Hepatocyte (in vitro differentiated cells): Measurements from ENCODE around the gene ANO5. TPM values are rescaled to one million over a fixed set of nuclear protein-coding genes. Genes with fewer than 3 reads are reported as not detected.

Source experiments
- DNase-seq: peaks from one replicate; pipeline ENCODE4 v3.0.0-alpha.2; 2016; ENCODE audit warnings: low spot score
- H2AFZ ChIP-seq: fragments of 200-600 bp; sonication (generic); 2 replicates; pipeline ENCODE4 v1.6.0; 2016; ENCODE audit warnings: antibody characterized with exemption, mild to moderate bottlenecking
- H3K27ac ChIP-seq: fragments of 200-600 bp; sonication (generic); 2 replicates; pipeline ENCODE4 v1.5.1; 2016; ENCODE audit warnings: mild to moderate bottlenecking
- H3K27me3 ChIP-seq: fragments of 200-600 bp; sonication (generic); 2 replicates; pipeline ENCODE4 v1.6.1; 2016
- H3K36me3 ChIP-seq: fragments of 200-600 bp; sonication (generic); replicated peaks from 2 replicates; pipeline ENCODE4 v1.5.1; 2016; ENCODE audit warnings: low read depth; ENCODE audit not compliant: insufficient read depth
- H3K4me1 ChIP-seq: fragments of 200-600 bp; sonication (generic); 2 replicates; pipeline ENCODE4 v1.5.1; 2016; ENCODE audit warnings: mild to moderate bottlenecking, moderate library complexity; ENCODE audit not compliant: insufficient read depth
- H3K4me2 ChIP-seq: fragments of 200-600 bp; sonication (generic); 2 replicates; pipeline ENCODE4 v1.6.0; 2016
- H3K4me3 ChIP-seq: fragments of 200-600 bp; sonication (generic); 2 replicates; pipeline ENCODE4 v1.5.1; 2016; ENCODE audit warnings: mild to moderate bottlenecking
- H3K79me2 ChIP-seq: fragments of 200-600 bp; sonication (generic); 2 replicates; pipeline ENCODE4 v1.6.0; 2017; ENCODE audit warnings: mild to moderate bottlenecking
- H3K9me2 ChIP-seq: fragments of 200-600 bp; sonication (generic); replicated peaks from 2 replicates; pipeline ENCODE4 v1.6.0; 2017; ENCODE audit warnings: mild to moderate bottlenecking; ENCODE audit not compliant: insufficient read depth
- H3K9me3 ChIP-seq: fragments of 200-600 bp; sonication (generic); 2 replicates; pipeline ENCODE4 v1.5.1; 2016; ENCODE audit warnings: low read depth, mild to moderate bottlenecking
- H4K20me1 ChIP-seq: fragments of 200-600 bp; sonication (generic); 2 replicates; pipeline ENCODE4 v1.6.0; 2016; ENCODE audit warnings: mild to moderate bottlenecking; ENCODE audit not compliant: insufficient read depth, poor library complexity, severe bottlenecking
- CTCF ChIP-seq: fragments of 200-600 bp; sonication (generic); IDR thresholded peaks from 2 replicates; pipeline ENCODE4 v1.5.1; 2016; ENCODE audit warnings: antibody characterized with exemption, mild to moderate bottlenecking; ENCODE audit not compliant: poor library complexity
- EZH2 ChIP-seq: fragments of 200-600 bp; sonication (generic); IDR thresholded peaks from 2 replicates; pipeline ENCODE4 v1.6.1; 2016; ENCODE audit warnings: antibody characterized with exemption, mild to moderate bottlenecking, borderline replicate concordance
- EZH2phosphoT487 ChIP-seq: fragments of 200-600 bp; sonication (generic); IDR thresholded peaks from one replicate; pipeline ENCODE4 v1.6.1; 2018; ENCODE audit warnings: antibody characterized with exemption, mild to moderate bottlenecking, low read depth, moderate library complexity; ENCODE audit not compliant: unreplicated experiment, severe bottlenecking
- WGBS: methylation state at CpG from one replicate; pipeline ENCODE4 v1.1.6; 2016; ENCODE audit warnings: low lambda C conversion rate; ENCODE audit errors: missing lambda C conversion rate; 5-methylcytosine and 5-hydroxymethylcytosine counted together
- polyA plus RNA-seq: library from polyadenylated mRNA; unstranded; fragments of >200 nt; fragmentation: Nextera tagmentation; extraction: Ambion mirVana; gene quantifications from 2 replicates; pipeline ENCODE4 v1.2.1, GENCODE V29; 2016
- total RNA-seq: library from RNA; depleted of rRNA; stranded (reverse); fragments of >200 nt; gene quantifications from 2 replicates; pipeline ENCODE4 v1.2.3, GENCODE V29; 2014

Gene ANO5
- total and polyA plus RNA-seq, 2 experiments from 2014 or later, result 2.6 to 8.0 TPM

GRCh38 chr11:22194306-22194705, 1.4 kb downstream of the ANO5 start:
- H3K4me1 ChIP-seq, result no peaks in the 10 kb centered on the region
- 57% methylated on average over 5 of the region's 5 CpGs for whole genome bisulfite sequencing
- no peaks in the 10 kb centered on the region for H3K79me2 ChIP-seq
- H3K9me3 ChIP-seq, result no peaks in the 10 kb centered on the region
- H3K9me2 ChIP-seq, result no peaks in the 10 kb centered on the region
- no peak for TF ChIP-seq EZH2
- no peak for TF ChIP-seq EZH2phosphoT487
- TF ChIP-seq CTCF, result no peak
- no peak overlapping the region for H2AFZ ChIP-seq
- peak overlapping the region; percentile 91 for H3K4me3 ChIP-seq
- H3K36me3 ChIP-seq, result no peaks in the 10 kb centered on the region
- DNase-seq, result no peak
- peak overlapping the region; percentile 96 for H3K4me2 ChIP-seq
- H4K20me1 ChIP-seq, result no peaks in the 10 kb centered on the region
- no peaks in the 10 kb centered on the region for H3K27me3 ChIP-seq
- no peak overlapping the region for H3K27ac ChIP-seq

- Histone ChIP-seq H2AFZ (no peak overlapping the region), H3K27ac (no peak overlapping the region), H3K4me1 (no peaks in the 10 kb centered on the region), H3K4me3 (no peak overlapping the region), H3K9me2 (no peaks in the 10 kb centered on the region), H3K4me2 (peak overlapping the region; percentile 96), H3K36me3 (no peaks in the 10 kb centered on the region), H3K27me3 (no peaks in the 10 kb centered on the region), H4K20me1 (no peaks in the 10 kb centered on the region), H3K9me3 (no peaks in the 10 kb centered on the region), H3K79me2 (no peaks in the 10 kb centered on the region)
- DNase-seq, result no peak
- 71% methylated on average over 2 of the region's 2 CpGs for WGBS
- TF ChIP-seq EZH2 (no peak), EZH2phosphoT487 (no peak), CTCF (no peak)
These were observed 2.0 kb downstream of the ANO5 start for GRCh38 chr11:22194907-22195306.

- Histone ChIP-seq H2AFZ (no peak overlapping the region), H3K36me3 (no peaks in the 10 kb centered on the region), H3K4me3 (no peak overlapping the region), H3K9me3 (no peaks in the 10 kb centered on the region), H3K4me2 (no peak overlapping the region), H3K27ac (no peak overlapping the region), H3K27me3 (no peaks in the 10 kb centered on the region), H4K20me1 (no peaks in the 10 kb centered on the region), H3K79me2 (no peaks in the 10 kb centered on the region), H3K4me1 (no peaks in the 10 kb centered on the region), H3K9me2 (no peaks in the 10 kb centered on the region)
- TF ChIP-seq EZH2 (no peak), EZH2phosphoT487 (no peak), CTCF (no peak)
- DNase-seq, result no peak
- WGBS, result 91% methylated on average over 4 of the region's 4 CpGs
These were observed 4.5 kb downstream of the ANO5 start for GRCh38 chr11:22197139-22198005.
